AML-193 (cell line): ENCODE data around the gene GALNT17.

ENCODE experiments used
- DNase-seq, 2 experiments: peaks; one replicate each; lab custom pipeline; 2025; lab: John Stamatoyannopoulos, UW

GALNT17 gene

DNA sequence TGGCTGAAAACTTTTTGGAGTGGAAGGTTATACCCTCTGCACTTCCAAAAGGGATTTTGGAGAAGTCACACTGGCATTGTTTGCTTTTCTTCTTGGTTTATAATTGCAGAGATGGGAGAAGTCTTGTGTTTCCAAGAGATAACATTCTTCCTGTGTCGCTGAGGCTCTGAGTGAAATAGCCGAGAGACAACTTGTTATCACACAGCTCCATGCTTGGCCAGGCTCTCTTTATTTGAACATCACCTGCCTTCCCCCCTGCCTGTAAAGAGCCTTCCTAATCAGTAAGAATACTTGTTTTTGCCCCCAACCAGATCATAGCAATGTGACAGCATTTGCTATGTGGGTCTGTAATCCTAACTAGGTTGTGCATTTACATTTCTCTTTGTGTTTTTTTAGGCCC is 270.7 kb downstream of the GALNT17 start:
- no peak for DNase-seq

DNA sequence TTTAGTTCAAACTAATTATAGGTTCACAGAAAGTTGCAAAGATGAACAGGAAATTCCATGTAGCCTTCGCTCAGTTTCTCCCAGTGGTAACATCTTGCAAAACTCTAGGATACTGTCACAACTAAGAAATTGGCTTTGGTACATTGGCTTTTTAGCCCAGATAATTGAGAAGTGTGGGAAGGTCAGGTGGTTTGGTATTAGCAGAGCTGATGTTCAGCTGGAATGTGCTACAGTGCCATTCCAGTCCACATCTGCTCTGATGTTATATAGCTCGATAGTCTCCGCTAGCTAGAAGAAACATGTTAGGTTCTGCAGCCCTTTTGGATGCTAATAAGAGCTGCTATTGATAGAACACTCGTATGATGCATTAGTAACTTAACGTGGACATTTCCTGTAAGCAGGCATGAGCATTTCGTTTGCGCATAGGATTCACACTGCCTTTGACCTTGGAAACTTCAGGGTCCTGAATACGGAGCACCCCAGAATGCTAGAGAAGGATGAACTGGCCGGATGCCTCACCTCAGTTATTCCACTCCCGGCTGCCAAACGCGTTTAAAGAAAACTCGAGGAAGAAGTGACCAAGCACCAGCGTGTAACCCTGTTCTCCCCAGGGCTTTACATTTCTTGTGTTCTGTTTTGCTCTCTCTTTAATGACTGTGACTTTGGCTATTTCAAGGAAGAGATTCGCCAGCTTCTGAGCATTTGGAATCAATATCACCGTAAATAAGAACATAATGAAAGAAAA is 271.4 kb downstream of the GALNT17 start:
- DNase-seq, result no peak

DNA sequence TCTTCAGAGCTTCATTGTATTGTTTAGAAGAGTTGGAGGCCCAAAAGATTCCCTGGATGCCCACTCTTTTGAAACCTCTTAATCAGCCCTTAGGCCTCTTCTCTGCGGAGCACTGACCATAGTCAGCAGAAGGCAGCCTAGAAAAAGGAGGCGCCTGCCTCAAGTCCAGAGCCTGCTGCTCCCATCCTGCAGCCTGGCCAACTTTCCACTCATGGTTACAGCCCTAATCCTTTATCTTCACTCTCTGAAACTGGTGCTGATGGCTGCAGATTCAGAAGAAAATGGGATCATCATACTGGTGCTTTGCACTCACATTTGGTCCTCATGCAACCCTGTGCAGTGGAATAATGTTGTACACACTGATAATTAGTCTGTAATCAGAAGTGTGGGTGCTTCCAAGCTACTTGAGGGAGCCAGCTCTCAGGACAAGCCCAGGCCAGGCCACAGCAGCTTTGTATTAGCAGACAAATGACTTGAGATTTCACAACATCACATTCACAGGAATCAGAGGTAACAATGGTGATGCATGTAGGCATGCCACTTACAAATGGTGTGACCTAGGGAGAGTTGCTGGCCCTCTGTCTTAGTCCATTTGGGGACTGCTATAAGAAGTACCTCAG is 272.9 kb downstream of the GALNT17 start:
- DNase-seq, result no peak

DNA sequence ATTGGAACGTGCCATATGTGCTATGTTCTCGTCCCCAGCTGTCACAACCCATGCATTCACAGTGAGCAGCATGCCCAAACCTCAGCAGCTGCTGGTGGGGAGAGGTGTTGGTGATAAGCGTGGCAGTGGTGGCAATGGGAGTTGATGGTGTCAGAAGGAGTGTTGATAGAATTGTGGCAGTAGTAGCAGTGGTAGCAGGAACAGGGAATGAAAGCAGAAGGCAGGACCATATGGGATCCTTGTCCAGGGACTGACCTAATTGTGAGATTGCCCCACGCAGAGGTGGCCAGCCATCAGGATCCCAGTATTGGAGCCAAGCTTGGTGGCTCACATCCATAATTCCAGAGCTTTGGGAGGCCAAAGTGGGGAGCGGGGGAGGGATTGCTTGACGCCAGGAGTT is 276.3 kb downstream of the GALNT17 start:
- DNase-seq, result no peak

DNA sequence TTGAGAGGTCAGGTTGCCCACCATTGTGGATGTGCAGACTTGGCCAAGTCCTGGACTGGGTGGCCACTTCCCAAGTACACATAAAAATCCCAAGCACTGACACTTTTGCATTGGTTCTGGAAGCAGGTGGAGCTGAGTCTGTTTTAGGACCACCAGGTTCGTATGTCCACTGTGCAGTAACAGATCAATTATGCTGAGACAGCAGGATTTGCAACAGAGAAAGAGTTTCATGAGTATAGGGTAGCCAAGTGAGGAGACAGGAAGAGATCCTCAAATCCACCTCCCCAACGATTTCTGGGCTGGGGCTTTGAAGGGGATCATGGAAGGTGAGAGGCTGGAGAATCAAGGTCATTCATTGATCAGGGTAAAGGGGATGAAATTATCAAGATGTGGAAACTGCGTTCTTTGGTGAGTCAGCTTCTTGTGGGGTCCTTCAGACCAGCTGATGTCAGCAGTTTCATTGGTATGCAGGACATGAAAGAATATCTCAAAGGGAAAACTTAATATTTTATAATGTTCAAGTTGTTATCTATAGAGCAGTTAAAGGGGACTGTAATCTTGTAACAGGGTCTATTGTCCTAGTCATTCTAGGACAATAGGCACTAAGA is 277.7 kb downstream of the GALNT17 start:
- no peak for DNase-seq

DNA sequence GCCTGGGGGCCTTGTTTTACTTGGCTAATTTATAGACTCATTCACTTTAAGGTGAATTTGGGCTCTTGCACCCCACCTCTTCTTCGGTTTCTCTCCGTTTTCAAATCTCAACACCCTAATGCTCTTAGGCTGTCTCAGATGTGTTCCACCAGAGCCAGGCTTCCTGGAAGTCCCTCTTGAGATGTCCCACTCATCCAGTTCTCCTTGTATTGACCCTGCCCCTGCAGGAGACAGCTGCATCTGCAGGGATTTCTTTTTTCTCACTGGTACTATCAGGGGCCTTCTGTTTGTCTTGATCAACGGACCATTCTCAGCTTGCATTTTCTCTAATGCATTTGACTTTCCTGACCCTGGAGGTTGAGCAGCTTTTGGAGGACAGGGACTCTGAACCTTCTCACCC is 279.5 kb downstream of the GALNT17 start:
- DNase-seq, result no peak

- DNase-seq, result no peak
These were observed 282.5 kb downstream of the GALNT17 start for GRCh38 chr7:71414490-71414889.

DNA sequence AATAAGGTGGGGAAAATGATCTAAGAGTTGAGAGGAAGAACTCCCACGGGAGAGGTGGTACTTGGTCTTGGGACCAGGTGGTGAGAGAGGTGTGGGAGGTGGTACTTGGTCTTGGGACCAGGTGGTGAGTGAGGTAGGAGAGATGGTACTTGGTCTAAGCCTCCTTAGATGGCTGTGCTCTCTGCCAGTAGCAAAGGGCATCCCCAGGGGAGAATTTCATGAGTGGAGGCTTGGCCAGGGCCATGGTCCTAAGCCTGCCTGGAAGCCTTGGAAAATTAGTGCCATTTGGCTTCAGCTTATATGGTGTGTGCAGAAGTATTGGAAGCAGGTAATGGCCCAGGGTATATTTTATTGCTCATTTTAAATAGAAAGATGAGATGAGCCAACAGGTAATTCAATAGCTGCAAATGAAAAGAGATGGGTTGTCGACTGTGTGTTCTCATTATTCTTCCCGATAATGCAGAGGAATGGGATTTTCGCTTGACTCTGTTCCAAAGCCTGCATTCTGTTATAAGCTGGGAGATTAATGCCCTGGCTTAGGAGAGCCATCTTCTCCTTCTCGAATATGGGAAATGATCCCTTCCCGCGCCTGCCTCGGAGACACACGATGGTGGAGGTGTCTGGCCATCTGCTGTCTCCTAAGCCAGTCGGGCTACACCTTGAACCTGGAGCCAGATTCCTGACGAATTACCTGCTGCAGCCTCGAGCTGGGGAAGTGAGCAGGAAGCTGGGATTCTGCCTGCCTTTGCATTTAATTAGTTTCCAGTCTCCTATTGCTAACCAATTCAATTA is 287.8 kb downstream of the GALNT17 start:
- no peak for DNase-seq

GRCh38 chr7:71422104-71422503 is 290.2 kb downstream of the GALNT17 start:
- DNase-seq, result no peak

DNA sequence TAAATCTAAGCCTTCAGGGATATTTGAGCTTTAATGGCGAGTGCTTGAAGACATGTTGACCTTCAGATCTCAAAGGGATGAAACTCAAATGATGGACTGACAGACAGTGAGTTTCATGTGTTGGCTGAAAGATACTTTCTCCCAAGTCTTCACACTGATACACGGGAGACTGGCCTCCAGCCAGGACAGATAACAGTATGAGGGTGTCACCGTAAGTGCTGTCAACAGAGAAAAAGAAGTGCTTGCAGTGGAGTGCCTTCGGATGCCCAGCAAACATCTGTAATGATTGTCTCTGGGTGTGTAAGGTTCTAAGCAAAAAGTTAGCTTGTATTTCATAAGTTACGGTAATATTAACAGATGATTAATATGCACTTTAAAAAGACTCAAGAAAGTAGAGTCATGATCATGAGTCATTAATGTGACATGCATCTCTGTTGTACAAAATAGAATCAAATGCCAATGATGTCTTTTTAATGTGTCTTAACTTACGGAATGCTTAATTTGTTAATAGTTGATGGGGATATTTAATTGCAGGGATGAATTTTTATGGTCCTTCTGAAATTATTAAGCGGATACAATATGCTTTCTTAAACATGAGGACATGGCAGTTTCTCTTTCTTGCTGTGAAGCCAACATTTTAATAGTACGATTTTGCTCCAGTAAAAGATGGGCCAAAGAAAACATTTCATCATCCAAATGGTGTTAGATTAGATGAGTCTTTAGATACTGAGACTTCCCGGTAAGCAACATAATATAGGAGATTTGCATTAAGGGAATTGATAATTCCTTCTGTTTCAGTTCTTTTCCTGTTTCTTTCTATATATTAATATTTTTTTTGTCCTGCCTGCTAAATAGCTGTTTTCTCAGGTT is 292.5 kb downstream of the GALNT17 start:
- DNase-seq, result no peak

DNA sequence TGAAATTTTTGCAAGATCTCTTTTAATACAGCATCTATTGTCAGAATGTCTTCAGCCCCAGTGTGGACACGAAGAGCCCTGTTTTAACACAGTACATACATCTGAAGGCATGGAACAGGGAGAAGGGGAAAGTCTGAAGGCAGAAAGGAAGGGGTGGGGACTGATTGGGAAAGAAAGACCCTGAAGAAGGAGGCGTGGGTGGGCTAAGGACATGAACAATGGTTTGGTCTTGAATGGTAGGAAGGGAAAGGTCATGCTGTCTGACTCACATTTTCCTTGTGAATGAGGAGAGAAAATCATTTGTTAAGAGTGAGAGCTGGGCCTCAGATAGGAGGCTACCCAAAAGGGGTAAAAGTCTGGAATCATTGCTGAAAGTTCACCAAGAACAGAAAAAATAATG is 297.1 kb downstream of the GALNT17 start:
- no peak for DNase-seq

- no peak for DNase-seq
These were observed 298.3 kb downstream of the GALNT17 start for GRCh38 chr7:71430246-71430645.

DNA sequence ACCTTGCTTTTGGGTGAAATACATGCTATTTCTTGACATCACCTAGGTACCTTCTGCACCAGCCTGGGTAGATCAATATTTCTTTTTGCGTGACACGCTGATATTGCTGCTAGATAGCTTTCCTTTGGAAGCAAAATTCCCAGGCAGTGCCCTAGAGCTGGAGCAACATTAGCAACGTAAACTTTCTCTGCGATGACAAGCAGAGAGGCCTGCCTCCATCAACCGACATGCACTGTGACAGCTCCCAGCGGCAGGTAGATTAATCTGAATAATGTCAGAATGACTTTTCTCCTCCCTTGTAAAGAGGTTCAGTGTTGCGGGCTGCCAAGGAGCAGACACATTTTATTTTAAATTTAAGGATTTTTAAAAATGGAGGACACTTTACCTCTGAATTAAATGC is 307.4 kb downstream of the GALNT17 start:
- no peak for DNase-seq

DNA sequence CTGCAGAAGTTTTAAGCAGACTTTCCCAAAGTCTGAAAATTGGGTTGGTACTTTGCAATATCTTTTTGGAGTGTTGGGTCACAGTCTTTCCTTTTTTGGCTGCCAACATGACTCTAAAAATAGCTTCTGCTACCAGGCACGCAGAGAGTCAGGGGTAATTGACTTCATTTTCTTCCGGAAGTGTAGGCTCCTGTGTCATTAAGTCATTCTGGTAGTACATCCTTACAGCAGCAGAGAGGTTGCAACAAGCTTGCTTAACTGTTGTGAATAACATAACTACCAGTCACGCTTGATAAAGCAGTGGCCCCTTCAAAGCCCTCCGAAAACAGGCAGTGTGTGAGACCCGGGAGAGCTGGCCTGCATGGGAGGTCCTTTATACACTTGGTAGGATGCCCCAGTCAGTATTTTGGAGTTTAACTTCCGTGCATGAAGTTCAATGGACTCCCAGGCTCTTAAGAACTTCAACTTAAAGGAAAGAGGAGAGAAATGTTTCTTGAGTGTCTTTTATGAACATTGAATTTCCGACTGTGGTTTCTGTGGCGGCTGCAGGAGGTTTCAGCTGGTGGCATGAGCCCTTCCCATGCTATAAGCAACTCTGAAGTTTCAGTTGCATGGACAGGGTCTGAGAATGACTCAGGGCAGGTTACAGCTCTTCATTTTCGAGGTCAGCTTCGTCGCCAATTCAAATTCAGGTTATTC is 310.7 kb downstream of the GALNT17 start:
- no peak for DNase-seq

- no peak for DNase-seq
These were observed 311.2 kb downstream of the GALNT17 start for GRCh38 chr7:71443191-71443530.

- DNase-seq, result no peak
These were observed 312.2 kb downstream of the GALNT17 start for GRCh38 chr7:71444130-71444529.

DNA sequence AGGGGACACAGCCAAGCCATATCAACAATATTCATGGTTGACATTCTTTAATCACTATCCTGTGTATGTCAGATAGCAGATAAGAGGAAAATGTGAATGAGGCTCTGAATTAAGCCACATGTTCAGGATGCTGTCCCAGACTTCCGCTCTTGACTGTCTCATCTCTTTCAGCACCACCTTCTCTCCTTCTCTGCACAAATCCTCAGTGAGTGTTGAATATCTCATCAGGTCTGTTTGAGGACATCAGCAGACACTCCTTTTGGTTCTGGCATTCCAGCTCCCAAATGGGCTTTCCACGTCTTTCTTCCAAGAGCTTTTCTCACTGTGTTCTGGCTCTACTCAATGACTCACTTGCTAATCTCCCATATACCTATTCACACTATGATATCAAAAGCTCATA is 321.7 kb downstream of the GALNT17 start:
- DNase-seq, result no peak

- DNase-seq, result no peak
These were observed 323.0 kb downstream of the GALNT17 start for GRCh38 chr7:71454981-71455380.

GRCh38 chr7:71457021-71457420 is 325.1 kb downstream of the GALNT17 start:
- no peak for DNase-seq

DNA sequence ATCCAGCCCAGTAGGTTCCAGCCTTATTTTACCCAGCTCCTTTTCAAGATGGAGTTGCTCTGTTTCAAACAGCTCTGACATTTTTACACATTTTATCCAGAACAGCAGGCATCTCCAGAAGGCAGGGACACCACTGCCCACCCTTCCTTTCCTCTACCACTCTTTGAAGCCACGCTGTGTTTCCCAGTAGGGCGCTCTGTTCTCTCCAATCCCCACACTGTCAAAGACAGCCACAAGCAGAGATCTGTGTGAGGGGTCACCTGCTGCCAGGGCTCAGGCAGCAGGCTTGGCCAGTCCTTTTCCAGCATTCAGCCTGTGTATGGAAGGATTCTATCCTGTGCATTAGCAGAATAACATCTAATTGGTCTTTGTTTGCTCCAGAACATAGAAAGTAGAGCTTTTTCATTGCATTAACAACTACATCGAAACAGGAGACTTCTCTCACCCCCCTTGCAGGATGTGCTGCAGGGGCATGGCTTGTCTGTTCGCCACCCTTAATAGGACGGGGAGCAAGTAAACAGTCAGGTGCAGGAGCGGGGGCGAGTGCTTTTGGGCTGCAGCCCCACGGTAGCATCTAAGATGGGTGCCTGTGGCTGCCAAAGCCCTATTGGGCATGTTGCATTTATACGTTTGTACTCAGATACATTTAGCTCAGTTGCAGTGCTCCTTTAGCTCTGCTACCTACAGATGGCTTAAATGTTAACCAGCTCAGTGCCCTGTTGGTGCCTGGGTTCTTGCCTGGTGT is 326.1 kb downstream of the GALNT17 start:
- DNase-seq, result no peak
